Putamen (tissue), 1 donor: Measurements from ENCODE around the gene ZNF639.
"Not testable (repeated sequence)": the region's sequence is repeated elsewhere in the genome, so short reads cannot be mapped to it uniquely, and the experiment has no call there.

Experiments
- DNase-seq: peaks from one replicate; pipeline ENCODE4 v3.0.0-alpha.2; 2016; ENCODE audit warnings: low spot score

ZNF639 gene

GRCh38 chr3:179322286-179323196, at the start of gene ZNF639:
Gene ZNF639 (plus strand): TSS chr3:179323031. CDS start chr3:179328294, 5,263 bp downstream.
- peak; percentile 80 for DNase-seq

- DNase-seq: not testable (repeated sequence)
Observed at GRCh38 chr3:179274434-179274833, 48.4 kb upstream of the ZNF639 start.

DNA sequence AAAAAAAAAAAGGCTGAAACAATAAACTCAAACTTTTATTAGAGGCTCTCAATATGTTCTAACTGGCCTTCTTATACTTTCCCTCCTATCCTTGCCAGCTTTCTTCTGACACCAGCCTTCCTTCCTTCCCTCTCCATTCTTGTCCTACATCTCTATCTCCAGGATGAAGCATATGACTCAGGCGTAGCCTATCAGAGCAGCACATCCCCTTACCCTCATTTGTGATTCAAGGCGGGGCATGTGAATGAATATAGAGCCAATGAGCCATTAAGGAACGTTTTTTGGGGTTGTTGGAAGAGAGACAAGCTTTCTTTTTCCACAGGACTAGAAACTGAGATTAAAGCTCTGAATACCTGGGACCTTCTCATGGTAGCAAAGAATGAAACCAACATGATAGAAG, 46.8 kb upstream of the ZNF639 start:
- DNase-seq: no peak

DNA sequence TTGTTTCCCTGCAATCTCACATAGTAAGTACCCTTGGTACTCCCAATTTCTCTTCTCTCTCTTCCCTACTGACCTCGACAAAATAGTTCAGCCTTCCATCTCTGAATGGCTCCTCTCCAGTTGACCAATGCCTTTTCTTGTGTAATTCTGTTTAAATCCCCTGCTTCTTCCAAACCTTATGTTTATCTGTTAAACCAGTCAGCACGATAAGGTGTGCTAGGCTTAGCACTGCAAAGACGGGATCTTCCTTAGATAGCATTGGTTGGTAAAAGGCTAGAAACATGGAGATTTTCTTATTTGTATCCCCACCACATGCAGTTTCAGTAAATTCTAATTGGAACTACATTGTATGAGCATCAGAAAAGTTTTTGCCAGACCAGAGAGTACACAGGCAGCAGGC, 46.1 kb upstream of the ZNF639 start:
- DNase-seq: no peak

DNA sequence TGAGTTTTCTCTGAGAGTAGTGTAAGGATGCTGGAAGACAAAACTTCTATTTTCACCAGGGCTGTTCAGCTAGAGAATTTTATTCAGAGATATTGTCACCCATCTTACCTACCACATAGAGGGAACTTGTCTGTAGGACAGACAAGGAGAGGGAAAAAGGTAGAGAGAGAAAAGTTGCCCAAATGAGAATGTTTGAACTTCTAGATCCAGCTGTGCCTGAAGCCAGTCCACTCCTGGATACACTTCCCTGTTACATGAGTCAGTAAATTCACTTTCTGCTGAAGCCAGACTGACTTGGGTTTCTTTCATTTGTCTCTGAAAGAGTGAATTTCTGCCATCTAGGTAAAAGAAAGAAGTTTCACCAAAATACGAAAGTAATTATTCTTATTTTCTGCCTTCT, 44.7 kb upstream of the ZNF639 start:
- DNase-seq: no peak

GRCh38 chr3:179278932-179279693, 43.7 kb upstream of the ZNF639 start:
- no peak for DNase-seq

- no peak for DNase-seq
Observed at GRCh38 chr3:179279837-179280236, 43.0 kb upstream of the ZNF639 start.

- no peak for DNase-seq
Observed at GRCh38 chr3:179281825-179282224, 41.0 kb upstream of the ZNF639 start.

DNA sequence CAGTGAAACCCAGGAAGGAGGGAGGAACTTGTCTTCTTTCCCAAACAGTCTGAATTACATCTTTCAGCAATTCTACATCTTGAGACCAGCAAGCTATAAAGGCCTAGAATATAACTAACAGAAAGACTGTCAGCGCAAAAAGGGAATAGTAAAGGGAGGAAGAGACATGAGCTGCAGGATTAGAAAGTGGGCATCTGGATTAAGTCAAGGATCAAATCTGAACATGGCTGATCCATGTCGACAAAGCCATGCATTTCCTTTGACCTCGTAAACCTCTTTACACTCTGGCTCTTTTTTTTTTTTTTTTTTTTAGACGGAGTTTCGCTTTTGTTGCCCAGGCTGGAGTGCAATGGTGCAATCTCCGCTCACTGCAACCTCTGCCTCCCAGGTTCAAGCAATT, 36.5 kb upstream of the ZNF639 start:
- DNase-seq: no peak

DNA sequence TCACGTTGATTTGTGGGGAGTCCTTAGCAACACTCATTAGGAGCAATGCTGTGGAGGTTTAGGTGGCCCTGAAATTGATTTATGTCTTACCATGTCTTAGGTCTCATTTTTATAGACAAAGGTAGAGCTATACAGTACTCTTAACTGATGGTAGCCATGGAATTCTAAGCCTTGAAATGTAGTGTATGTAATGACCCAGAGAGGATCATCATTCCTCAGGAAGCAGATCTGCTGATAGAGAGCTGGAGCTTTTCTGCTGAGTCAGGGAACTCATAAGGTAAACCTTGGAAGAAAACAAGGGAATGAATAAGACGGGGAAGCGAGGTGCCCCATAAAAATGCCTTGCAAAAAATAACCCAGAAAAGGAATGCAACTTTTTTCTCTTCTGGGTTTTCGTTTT, 34.0 kb upstream of the ZNF639 start:
- no peak for DNase-seq

DNA sequence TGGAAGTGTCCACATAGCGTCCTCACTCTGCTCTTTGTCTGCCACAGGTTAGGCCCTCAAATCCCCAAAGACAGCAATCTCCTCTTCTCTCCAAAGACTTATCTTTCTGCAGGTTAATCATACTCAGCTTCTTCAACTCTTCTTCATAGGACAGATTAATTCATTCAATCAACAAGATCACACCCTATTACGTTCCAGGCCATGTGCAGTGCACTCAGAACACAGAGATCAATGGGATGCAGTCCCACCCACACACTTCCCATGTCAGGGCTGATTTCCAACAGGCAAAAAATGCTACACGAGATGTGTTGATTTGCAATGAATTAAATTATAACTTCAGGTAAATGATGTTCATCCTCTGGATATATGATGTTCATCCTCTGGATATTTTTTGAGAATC, 33.5 kb upstream of the ZNF639 start:
- DNase-seq: no peak

GRCh38 chr3:179292450-179292849, 30.4 kb upstream of the ZNF639 start:
- no peak for DNase-seq

DNA sequence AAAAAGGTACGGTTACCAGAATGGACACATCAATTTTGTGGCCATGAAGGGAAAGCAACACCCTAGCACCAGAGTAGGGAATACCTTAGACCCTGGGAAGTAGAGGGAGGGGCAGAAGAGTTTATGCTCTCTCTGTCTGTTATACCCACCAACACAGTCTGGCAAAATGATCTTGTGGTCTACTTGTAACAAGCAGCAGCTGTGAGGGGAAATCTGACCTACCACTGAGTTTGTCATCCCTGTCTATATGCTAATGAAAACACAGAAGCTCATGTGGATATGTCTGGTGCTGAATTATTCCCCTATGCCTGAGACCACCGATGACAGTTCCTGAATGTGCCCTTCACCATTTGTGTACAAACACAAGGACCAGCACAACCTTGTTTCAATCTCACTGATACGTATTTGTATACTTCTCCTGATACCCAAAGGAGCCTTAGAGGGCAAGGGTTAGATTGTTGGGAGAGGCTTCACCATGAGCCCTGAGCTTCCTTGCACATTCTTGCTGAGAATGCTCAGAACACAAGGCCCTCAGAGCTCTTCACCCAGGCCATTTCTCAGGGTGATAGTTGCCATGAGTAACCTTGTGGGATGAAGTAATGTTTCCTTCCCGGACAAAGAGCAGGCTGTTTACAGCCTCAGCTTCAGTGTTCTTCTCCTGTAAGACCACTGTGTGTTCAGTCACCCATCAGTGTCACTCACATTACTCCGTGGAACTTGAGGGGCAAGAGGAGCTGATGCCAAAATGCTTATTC, 24.7 kb upstream of the ZNF639 start:
- DNase-seq: no peak

- no peak for DNase-seq
Observed at GRCh38 chr3:179299316-179299715, 23.5 kb upstream of the ZNF639 start.

- no peak for DNase-seq
Observed at GRCh38 chr3:179299999-179300613, 22.7 kb upstream of the ZNF639 start.

DNA sequence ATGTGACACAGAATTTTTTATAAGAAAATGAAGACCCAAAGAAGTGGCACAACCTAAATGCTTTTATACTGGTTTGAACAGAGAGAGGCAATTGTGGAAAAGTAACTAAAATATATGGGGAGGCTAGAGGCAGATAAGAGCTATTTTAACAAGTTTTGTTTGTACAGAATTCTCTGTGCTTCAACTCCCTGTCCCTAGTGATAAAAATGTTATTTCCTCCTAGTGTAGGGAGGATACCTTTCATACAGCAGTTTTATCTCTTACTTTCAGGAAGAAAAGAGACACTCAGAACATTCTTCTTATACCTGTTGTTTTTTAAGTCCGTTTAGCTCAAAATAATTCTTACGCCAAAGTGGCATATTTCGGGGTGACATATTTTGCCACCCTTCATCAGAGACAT, 21.2 kb upstream of the ZNF639 start:
- DNase-seq: no peak

GRCh38 chr3:179302111-179302510, 20.7 kb upstream of the ZNF639 start:
- DNase-seq: no peak

- DNase-seq: no peak
Observed at GRCh38 chr3:179304605-179305004, 18.2 kb upstream of the ZNF639 start.

- not testable (repeated sequence) for DNase-seq
Observed at GRCh38 chr3:179307362-179307761, 15.5 kb upstream of the ZNF639 start.

DNA sequence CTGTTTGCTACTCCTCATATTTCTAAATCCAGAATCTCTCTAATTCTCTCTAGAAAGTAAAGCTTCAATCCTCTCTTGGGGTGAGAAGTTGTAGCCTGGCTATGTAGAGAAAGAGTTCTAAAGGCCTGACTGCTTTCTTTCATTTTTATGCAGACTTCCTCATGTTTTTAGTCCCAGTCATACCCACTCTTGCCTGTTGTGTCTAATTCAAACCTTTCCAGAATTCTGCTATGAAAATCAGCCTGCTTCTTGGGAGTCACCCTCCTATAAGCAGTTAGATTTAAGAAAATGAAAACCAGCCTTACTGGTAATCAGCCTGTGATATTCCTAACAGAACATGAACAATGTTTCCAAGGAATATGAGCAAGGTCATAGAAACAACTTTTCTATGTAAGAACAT, 14.8 kb upstream of the ZNF639 start:
- DNase-seq: no peak

DNA sequence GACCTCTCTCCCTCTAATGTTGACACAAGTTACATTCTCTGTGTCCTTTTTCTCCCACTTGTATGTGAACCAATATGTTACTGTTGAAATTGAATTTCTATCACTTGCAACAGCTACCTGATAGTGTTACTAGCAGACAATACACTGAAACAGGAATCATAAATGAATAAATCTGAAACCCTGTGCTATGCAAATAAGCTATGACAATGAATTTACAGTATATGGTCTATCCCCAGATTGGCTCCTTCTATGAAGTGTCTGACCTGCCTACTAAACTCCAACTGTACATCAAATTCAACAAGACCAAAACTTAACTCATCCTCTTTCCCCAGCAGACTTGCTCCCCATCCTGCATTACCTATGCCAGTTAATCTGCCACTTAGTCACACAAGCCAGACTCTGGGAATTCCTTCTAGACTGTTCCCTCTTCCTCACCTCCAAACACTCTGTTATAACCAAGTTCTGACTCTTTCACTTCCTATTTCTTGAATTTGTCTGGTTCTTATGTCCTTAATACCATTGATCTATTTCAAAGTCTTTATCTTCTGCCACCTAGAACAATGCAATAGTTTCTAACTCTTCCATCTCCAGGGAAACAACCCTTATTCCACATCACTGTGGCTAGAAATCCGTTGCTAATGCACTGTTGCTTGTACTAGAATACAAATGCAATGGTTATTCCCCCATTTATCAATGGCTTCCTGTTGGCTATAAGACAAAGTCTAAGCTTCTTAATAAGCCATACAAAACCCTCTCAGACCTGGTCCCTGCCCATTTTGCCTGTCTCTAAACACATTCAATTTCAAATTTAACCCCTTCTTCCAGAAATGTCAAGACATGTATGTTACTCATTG, 13.4 kb upstream of the ZNF639 start:
- DNase-seq: no peak
